Nephron (organoid): ENCODE data around the gene DRGX.

ENCODE experiments used
- H3K27ac Mint-ChIP-seq, 3 experiments: 2 replicates each; pipeline ENCODE4 v1.8.0; 2020; ENCODE audit warnings: mixed read lengths in 3 of 3, mild to moderate bottlenecking in 2 of 3, moderate library complexity in 1 of 3
- H3K27me3 Mint-ChIP-seq: 2 replicates; pipeline ENCODE4 v1.8.0; 2021; ENCODE audit warnings: low read depth, mild to moderate bottlenecking, moderate library complexity, mixed read lengths
- H3K36me3 Mint-ChIP-seq: 2 replicates; pipeline ENCODE4 v1.8.0; 2020; ENCODE audit warnings: low read depth, mixed read lengths
- H3K4me1 Mint-ChIP-seq: 2 replicates; pipeline ENCODE4 v1.8.0; 2020; ENCODE audit warnings: mixed read lengths
- H3K4me3 Mint-ChIP-seq, 3 experiments: 2 replicates each; pipeline ENCODE4 v1.8.0; 2020; ENCODE audit warnings: mild to moderate bottlenecking in 3 of 3, mixed read lengths in 3 of 3, moderate library complexity in 2 of 3
- H3K9me3 Mint-ChIP-seq: 2 replicates; pipeline ENCODE4 v1.8.0; 2020; ENCODE audit warnings: mixed read lengths
- CTCF ChIP-seq, 3 experiments: fragments of 200-600 bp; sonication (generic); IDR thresholded peaks; one replicate each; pipeline ENCODE4 v1.5.0; 2021; ENCODE audit warnings: antibody characterized with exemption in 3 of 3; ENCODE audit not compliant: unreplicated experiment in 3 of 3

Gene DRGX

GRCh38 chr10:49383853-49384252, 12.0 kb downstream of the DRGX start:
- Mint-ChIP-seq H3K9me3 (no peaks in the 10 kb centered on the region), H3K27ac (no peak overlapping the region)

GRCh38 chr10:49382826-49383225, 13.1 kb downstream of the DRGX start:
- no peak for TF ChIP-seq CTCF (IDR thresholded peaks at IDR 0.05; ENCODE audit: unreplicated experiment in 3 of 3)
- Mint-ChIP-seq H3K4me3 (no peak overlapping the region), H3K36me3 (no peaks in the 10 kb centered on the region), H3K9me3 (no peaks in the 10 kb centered on the region), H3K27ac (no peak overlapping the region), H3K4me1 (no peaks in the 10 kb centered on the region), H3K27me3 (peaks cover 36% of the 10 kb centered on the region)

More at GRCh38 chr10:49383853-49384252, 12.0 kb downstream of the DRGX start:
- no peaks in the 10 kb centered on the region for H3K4me1 Mint-ChIP-seq
- H3K4me3 Mint-ChIP-seq = no peak overlapping the region
- no peaks in the 10 kb centered on the region for H3K36me3 Mint-ChIP-seq
- no peak for TF ChIP-seq CTCF (IDR thresholded peaks at IDR 0.05; ENCODE audit: unreplicated experiment in 3 of 3)
- H3K27me3 Mint-ChIP-seq = peaks cover 47% of the 10 kb centered on the region

- Mint-ChIP-seq H3K27me3 (peaks cover 34% of the 10 kb centered on the region), H3K9me3 (no peaks in the 10 kb centered on the region), H3K4me3 (no peak overlapping the region), H3K36me3 (no peaks in the 10 kb centered on the region), H3K27ac (no peak overlapping the region), H3K4me1 (no peaks in the 10 kb centered on the region)
- TF ChIP-seq CTCF (IDR thresholded peaks at IDR 0.05; ENCODE audit: unreplicated experiment in 3 of 3) = no peak
Observed at GRCh38 chr10:49382226-49382625, 13.7 kb downstream of the DRGX start.

GRCh38 chr10:49381111-49381900, 14.6 kb downstream of the DRGX start:
- Mint-ChIP-seq H3K4me3 (no peak overlapping the region), H3K36me3 (no peaks in the 10 kb centered on the region), H3K9me3 (no peaks in the 10 kb centered on the region), H3K4me1 (no peaks in the 10 kb centered on the region), H3K27me3 (peaks cover 32% of the 10 kb centered on the region), H3K27ac (no peak overlapping the region)
- TF ChIP-seq CTCF (IDR thresholded peaks at IDR 0.05; ENCODE audit: unreplicated experiment in 3 of 3) = no peak

- Mint-ChIP-seq H3K36me3 (no peaks in the 10 kb centered on the region), H3K4me1 (no peaks in the 10 kb centered on the region), H3K27me3 (peaks cover 37% of the 10 kb centered on the region), H3K4me3 (no peak overlapping the region), H3K9me3 (no peaks in the 10 kb centered on the region), H3K27ac (no peak overlapping the region)
- peak in 1 of 3 experiments; percentile 11 for TF ChIP-seq CTCF (IDR thresholded peaks at IDR 0.05; ENCODE audit: unreplicated experiment in 3 of 3)
Observed at GRCh38 chr10:49379596-49380410, 16.1 kb downstream of the DRGX start.
